GM19240 (cell line): ENCODE results near the gene PACC1.
"Not testable (repeated sequence)": the region's sequence is repeated elsewhere in the genome, so short reads cannot be mapped to it uniquely, and the experiment has no call there.

Experiments used
- DNase-seq: peaks from one replicate; pipeline ENCODE4 v3.0.0; 2011; ENCODE audit warnings: low spot score; ENCODE audit not compliant: insufficient read length

The PACC1 gene

DNA sequence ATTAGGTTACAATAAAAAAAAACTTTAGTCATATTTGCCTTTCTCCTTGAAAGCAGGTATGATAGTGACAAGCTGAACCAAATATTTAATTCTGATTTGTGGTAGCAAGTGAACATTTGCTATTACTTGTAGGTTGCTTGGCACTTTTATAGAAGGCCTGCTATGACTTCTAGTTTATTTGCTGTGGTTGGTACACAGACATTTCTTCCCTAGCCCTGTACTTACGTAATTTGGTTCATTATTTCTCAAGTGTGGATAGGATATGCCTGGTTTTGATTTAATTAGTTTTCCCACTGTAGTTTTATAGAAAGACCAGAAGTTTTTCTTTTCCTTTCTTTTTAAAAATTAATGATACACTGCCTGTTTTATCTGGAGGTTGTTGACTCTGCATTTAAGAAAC is 73.6 kb downstream of the PACC1 start:
- no peak for DNase-seq

DNA sequence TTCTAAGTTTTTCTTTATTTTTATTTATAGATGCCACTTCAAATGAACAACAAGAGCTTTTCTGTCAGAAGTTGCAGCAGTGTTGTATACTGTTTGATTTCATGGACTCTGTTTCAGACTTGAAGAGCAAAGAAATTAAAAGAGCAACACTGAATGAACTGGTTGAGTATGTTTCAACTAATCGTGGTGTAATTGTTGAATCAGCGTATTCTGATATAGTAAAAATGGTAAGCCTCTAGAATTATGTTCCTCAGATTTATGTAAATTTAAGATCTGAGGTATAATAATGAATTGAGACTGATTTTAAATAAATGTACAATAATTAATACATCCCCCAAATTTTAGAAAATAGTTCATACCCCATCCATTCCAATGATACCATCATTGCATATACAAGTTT is 85.6 kb downstream of the PACC1 start:
- DNase-seq = no peak

DNA sequence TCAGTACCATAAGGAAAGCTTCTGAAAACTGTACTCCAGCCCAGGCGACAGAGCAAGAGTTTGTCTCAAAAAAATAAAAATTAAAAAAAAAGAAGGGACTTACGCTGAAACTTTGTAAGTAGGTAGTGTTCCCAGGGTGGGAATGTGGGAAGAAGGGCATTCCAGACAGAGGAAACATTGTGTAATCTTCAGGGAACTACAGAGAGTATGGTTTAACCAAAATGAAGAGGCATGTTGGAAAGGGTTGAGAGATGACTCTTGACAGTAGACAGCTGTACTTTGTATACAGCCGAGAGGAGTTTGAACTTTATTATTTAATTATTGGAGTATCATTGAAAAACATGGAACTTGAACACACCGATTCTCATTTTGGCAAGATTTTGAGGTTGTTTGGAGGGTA is 86.4 kb downstream of the PACC1 start:
- no peak for DNase-seq

DNA sequence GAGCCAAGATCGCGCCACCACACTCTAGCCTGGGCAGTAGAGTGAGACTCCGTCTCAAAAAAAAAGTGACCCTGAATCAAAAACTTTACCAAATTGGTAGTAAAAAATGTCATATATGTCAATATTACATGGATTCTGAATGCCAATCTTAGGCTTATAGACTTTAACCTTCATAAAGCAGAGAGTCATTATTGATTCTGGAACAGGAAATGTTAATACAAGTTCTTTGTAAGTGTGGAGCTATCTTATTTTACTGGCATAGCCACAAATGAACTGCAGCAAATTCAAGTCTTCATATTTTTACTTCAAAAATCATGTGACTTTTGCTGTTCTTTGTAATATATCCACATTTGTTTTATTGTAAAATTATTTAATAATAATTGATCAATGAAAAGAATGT is 88.1 kb downstream of the PACC1 start:
- no peak for DNase-seq

DNA sequence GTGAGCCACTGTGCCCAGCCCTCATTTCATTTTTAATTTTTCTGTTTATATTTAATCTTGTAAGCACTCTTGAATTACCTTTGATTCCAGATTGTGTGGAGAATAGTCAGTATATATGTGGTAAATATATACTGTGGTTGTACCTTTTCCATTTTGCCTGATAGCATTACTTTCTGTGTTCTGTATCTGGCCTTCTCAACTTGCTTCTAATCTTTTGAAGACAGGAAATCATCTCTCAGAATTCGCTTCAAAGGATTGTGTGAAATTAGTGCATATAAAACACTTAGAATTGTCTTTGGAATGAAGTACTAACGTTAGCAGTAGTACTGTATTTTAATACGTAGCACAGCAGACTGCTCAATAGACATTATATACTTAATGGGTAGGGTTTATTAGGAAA is 91.6 kb downstream of the PACC1 start:
- no peak for DNase-seq

DNA sequence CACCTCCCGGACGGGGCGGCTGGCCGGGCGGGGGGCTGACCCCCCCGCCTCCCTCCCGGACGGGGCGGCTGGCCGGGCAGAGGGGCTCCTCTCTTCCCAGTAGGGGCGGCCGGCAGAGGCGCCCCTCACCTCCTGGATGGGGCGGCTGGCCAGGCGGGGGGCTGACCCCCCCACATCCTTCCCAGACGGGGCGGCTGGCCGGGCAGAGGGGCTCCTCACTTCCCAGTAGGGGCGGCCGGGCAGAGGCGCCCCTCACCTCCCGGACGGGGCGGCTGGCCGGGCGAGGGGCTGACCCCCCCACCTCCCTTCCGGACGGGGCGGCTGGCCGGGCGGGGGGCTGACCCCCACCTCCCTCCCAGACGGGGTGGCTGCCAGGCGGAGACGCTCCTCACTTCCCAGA is 93.7 kb downstream of the PACC1 start:
- not testable (repeated sequence) for DNase-seq

DNA sequence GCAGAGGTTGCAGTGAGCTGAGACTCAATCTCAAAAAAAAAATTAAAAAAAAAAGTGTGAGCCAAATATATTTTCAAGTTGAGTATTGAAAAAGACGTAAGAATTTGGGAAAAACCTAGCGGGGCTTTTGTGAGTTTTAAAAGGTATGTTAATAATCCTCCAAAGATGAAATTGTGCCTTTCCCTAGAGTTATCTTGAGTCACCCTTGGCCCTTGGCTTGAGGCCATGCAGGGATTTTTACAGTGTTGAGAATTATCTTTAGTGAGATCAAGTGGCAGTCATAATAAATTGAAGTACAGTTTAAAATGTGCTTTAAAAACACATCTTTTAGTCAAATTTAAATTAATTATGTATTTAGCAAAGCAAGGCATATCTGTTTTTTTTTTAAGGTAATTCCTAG is 96.8 kb downstream of the PACC1 start:
- no peak for DNase-seq

DNA sequence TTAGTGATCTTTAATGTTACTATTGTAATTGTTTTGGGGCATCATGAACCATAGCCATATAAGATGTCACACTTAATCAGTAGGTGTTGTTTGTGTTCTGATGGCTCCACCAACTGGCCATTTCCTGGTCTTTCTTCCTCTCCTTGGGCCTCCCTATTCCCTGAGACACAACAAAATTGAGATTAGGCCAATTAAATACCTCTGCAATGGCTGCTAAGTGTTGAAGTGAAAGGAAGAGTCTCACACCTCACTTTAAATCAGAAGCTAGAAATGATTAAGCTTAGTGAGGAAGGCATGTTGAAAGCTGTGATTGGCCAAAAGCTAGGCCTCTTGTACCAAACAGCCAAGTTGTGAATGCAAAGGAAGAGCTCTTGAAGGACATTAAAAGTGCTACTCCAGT is 98.8 kb downstream of the PACC1 start:
- DNase-seq = no peak

DNA sequence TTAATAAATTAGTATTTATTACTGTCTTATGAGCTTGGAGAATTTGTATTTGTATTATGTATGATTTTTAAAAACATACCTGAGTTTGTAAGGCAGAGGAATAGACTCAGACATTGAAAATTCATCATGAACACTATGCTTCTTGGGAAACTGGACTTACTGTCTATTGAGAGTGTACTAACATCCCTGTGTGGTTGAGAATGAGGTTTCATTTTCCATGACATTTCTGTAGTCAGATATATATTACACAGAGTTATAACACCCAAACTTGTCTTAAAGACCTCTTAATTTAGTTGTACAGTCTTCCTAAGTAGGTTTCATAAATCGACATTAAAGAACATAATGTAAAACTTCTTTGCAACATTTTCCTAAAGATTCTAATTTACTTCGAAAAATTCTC is 99.5 kb downstream of the PACC1 start:
- no peak for DNase-seq
